Stomach (tissue), 4 donors: ENCODE results near the gene ITPR2.

ENCODE experiments used
- CTCF ChIP-seq, 7 experiments: fragments of 450-650 bp in 4 of 7; fragments of 200-600 bp in 3 of 7; sonication (generic) in 3 of 7; IDR thresholded peaks; one replicate each; pipeline ENCODE4 v1.5.1; 2016 to 2019; ENCODE audit warnings: antibody characterized with exemption in 7 of 7, control low read depth in 2 of 7, mild to moderate bottlenecking in 1 of 7
- POLR2A ChIP-seq, 4 donors: fragments of 450-650 bp; IDR thresholded peaks; one replicate each; pipeline ENCODE4 v1.6.1; 2016; ENCODE audit warnings: antibody characterized with exemption in 4 of 4, control low read depth in 2 of 4, mild to moderate bottlenecking in 1 of 4, moderate library complexity in 1 of 4

GRCh38 chr12:26683443-26683842 lies 149.6 kb downstream of the ITPR2 start:
- TF ChIP-seq POLR2A (IDR thresholded peaks at IDR 0.05): no peak
- TF ChIP-seq CTCF (IDR thresholded peaks at IDR 0.05): no peak
